ENCODE measurements around the gene SH2D3C. TPM values are rescaled to one million over a fixed set of nuclear protein-coding genes. Genes with fewer than 3 reads are reported as not detected.

The SH2D3C gene
- total RNA-seq, 1 donor from 2014 or later = 2.0 TPM

DNA sequence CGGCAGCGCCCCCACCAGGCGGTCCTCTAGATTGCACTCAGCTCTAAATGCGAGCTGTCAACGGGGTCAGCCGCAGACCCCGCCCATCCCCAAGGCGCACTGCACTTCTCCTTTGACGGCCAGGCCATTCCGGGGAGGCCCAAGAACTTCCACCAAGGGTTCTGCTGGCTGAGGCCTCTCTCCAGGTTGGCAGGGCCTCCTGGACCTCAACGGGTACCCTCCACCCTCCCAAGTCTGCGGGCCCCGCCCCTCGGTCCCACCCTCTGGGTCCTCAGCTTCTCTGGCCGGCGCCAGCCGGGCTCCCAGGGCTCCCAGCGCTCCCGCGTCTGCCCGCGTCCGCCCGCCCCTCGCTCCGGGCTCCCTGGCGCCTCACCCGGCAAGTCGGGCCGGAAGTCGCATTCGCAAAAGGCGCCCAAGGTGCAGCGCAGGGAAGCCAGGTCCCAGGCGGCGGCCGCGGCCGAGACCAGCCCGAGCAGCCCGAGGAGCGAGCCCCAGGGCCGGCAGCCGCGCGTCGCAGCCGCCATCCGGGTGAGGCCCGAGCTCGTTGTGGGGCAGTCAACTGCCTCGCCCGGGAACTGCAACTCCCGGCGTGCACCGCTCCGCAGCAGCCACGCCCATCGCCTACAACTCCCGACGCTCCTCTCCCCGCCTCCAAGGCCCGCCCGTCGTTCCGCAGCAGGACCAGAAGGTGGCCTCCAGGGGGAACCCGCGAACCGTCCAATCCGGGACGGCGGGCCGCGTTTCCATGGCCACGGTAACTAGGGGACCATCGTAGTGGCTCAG lies 43.5 kb downstream of the SH2D3C start, which contains the start of gene TOR2A:
Gene TOR2A, minus strand, starts transcription at position 548 of the 783 bp plus-strand sequence. Its CDS starts 24 bp downstream, at position 524.
- peak; percentile 99 for DNase-seq (ENCODE audit: low spot score, unreplicated experiment)
- H3K27ac Mint-ChIP-seq = peak within 1 kb of the TSS; percentile 92
- no peaks in the 10 kb centered on the region for H3K4me1 Mint-ChIP-seq (ENCODE audit: low read depth)

GRCh38 chr9:127734247-127734746 lies 44.2 kb downstream of the SH2D3C start:
- Mint-ChIP-seq H3K27ac (peak overlapping the region; percentile 71), H3K4me1 (ENCODE audit: low read depth) (no peaks in the 10 kb centered on the region), H3K4me3 (ENCODE audit: low read depth) (peak overlapping the region; percentile 86), H3K36me3 (ENCODE audit: insufficient read depth) (no peaks in the 10 kb centered on the region), H3K9me3 (ENCODE audit: low read depth) (no peaks in the 10 kb centered on the region), H3K27me3 (peaks cover 3% of the 10 kb centered on the region)
- DNase-seq (ENCODE audit: low spot score, unreplicated experiment) = no peak
- no peak for TF ChIP-seq CTCF (IDR thresholded peaks at IDR 0.05; ENCODE audit: unreplicated experiment)

More for the DNA sequence above, 43.5 kb downstream of the SH2D3C start, which contains the start of gene TOR2A:
- H3K4me3 Mint-ChIP-seq (ENCODE audit: low read depth) = peak within 1 kb of the TSS; percentile 86
- peaks cover 3% of the 10 kb centered on the region for H3K27me3 Mint-ChIP-seq
- TF ChIP-seq CTCF (IDR thresholded peaks at IDR 0.05; ENCODE audit: unreplicated experiment) = peak; percentile 96
- H3K9me3 Mint-ChIP-seq (ENCODE audit: low read depth) = no peaks in the 10 kb centered on the region
- H3K36me3 Mint-ChIP-seq (ENCODE audit: insufficient read depth) = no peaks in the 10 kb centered on the region

DNA sequence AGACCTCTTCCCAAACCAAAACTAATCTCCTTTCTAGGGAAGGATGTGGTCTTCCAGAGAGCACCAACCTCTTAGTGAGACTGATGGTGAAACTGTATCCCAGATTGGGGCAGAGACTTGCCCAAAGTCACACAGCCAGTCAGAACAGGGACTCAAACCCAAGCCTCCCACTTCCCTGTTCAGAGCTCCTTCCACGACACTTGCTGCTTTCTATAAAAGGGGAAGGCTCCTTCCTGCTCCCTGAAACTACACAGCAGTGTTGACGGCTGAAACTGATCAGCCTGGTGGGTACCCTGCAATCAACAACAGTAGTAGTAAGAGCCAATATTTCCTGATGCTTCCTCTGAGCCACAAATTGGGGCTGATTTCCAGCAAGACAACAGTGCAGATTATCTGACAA lies 44.9 kb downstream of the SH2D3C start:
- Mint-ChIP-seq H3K4me1 (ENCODE audit: low read depth) (no peaks in the 10 kb centered on the region), H3K27me3 (peaks cover 3% of the 10 kb centered on the region), H3K27ac (peak overlapping the region; percentile 35), H3K36me3 (ENCODE audit: insufficient read depth) (no peaks in the 10 kb centered on the region), H3K4me3 (ENCODE audit: low read depth) (peak overlapping the region; percentile 29), H3K9me3 (ENCODE audit: low read depth) (no peaks in the 10 kb centered on the region)
- DNase-seq (ENCODE audit: low spot score, unreplicated experiment) = no peak
- no peak for TF ChIP-seq CTCF (IDR thresholded peaks at IDR 0.05; ENCODE audit: unreplicated experiment)

DNA sequence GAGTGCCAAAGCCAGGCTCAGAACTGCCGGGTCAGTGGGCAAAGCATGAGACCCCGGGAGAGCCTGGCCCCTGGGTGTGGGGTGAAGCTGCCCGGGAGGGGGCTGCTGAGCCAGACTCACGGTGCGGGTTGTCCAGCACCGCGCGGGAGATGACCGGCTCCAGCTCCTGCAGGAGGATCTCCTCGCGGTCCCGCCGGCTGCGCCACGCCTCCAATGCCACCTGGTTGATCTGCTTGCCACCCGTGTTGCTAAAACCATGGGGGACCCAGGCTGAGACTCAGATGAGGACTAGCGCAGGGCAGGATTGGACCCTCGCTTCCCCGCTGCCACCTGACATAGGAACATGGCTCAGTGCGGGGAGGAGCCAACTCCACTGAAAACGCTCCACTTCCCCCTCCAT lies 46.0 kb downstream of the SH2D3C start:
- no peak for TF ChIP-seq CTCF (IDR thresholded peaks at IDR 0.05; ENCODE audit: unreplicated experiment)
- Mint-ChIP-seq H3K36me3 (ENCODE audit: insufficient read depth) (no peaks in the 10 kb centered on the region), H3K27ac (no peak overlapping the region), H3K9me3 (ENCODE audit: low read depth) (no peaks in the 10 kb centered on the region), H3K4me1 (ENCODE audit: low read depth) (no peaks in the 10 kb centered on the region), H3K27me3 (no peaks in the 10 kb centered on the region), H3K4me3 (ENCODE audit: low read depth) (no peak overlapping the region)
- no peak for DNase-seq (ENCODE audit: low spot score, unreplicated experiment)

DNA sequence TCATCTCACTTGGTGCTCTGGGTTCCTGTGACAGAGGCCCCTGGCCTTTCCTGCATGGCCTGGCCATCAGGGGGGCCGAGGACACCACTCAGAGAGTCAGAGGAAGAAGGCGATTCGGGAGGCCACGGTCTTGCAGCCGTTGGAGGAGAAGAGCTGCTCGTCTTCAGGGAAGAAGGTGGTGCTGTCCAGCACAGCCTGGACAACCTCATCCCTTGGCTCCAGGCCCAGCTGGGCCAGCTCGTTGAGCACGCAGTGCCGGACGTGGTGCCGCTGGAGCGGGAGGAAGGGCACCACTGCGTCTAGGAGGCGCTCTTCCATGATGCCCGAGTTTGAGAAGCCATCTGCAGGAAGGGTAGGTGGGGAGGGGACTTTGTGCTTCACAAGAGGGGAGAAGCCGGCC lies 46.5 kb downstream of the SH2D3C start:
- no peak for TF ChIP-seq CTCF (IDR thresholded peaks at IDR 0.05; ENCODE audit: unreplicated experiment)
- DNase-seq (ENCODE audit: low spot score, unreplicated experiment) = no peak
- H3K27ac Mint-ChIP-seq = no peak overlapping the region
- H3K4me3 Mint-ChIP-seq (ENCODE audit: low read depth) = no peak overlapping the region
- H3K27me3 Mint-ChIP-seq = no peaks in the 10 kb centered on the region
- H3K4me1 Mint-ChIP-seq (ENCODE audit: low read depth) = no peaks in the 10 kb centered on the region
- H3K9me3 Mint-ChIP-seq (ENCODE audit: low read depth) = no peaks in the 10 kb centered on the region
- H3K36me3 Mint-ChIP-seq (ENCODE audit: insufficient read depth) = no peaks in the 10 kb centered on the region
